ENCODE data around the gene NAV2. TPM values are rescaled to one million over a fixed set of nuclear protein-coding genes. Genes with fewer than 3 reads are reported as not detected.

Gene NAV2
- total and polyA plus RNA-seq, 11 donors = 7.6 to 46.5 (median 20.2) TPM

DNA sequence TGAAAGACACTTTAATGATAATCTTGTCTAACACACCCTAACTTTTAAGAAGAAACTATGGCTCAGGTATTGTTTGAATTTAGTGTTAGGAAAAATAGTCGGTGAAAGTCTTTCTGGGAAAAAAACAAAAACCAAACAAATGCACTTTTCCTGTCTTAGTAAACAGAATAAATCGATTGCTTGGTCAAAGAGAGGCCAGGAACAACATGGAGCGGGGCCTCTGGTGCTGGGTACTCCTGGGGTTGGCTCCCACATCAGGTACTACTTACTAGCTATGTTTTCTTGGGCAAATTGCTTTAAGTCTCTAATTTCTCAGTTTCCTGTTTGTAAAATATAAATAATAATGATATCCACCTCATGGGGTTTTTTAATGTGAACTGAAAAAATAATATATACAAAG is 46.8 kb downstream of the NAV2 start:
- WGBS, 4 donors = 89 to 93% (median 91%) methylated on average over 3 of the region's 3 CpGs
- Histone ChIP-seq H3K27me3 (no peaks in the 10 kb centered on the region), H3K36me3 (peaks cover 0 to 8% (median 0%) of the 10 kb centered on the region in 9 donors), H3K4me1 (peaks cover 0 to 37% (median 13%) of the 10 kb centered on the region in 12 donors), H3K27ac (no peak overlapping the region), H3K4me3 (no peak overlapping the region), H3K9me3 (no peaks in the 10 kb centered on the region)
- intact Hi-C loops (cut with DNase I) = loop anchor here in 3 of 10 donors (5.0 to 10.0 kb wide), 3 partner anchors 33 to 48 kb away; no protein-coding TSS in a partner anchor
- ATAC-seq (no peak), DNase-seq (no peak)
- TF ChIP-seq, protein P1, sequence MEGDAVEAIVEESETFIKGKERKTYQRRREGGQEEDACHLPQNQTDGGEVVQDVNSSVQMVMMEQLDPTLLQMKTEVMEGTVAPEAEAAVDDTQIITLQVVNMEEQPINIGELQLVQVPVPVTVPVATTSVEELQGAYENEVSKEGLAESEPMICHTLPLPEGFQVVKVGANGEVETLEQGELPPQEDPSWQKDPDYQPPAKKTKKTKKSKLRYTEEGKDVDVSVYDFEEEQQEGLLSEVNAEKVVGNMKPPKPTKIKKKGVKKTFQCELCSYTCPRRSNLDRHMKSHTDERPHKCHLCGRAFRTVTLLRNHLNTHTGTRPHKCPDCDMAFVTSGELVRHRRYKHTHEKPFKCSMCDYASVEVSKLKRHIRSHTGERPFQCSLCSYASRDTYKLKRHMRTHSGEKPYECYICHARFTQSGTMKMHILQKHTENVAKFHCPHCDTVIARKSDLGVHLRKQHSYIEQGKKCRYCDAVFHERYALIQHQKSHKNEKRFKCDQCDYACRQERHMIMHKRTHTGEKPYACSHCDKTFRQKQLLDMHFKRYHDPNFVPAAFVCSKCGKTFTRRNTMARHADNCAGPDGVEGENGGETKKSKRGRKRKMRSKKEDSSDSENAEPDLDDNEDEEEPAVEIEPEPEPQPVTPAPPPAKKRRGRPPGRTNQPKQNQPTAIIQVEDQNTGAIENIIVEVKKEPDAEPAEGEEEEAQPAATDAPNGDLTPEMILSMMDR (IDR thresholded peaks at IDR 0.05) = no peak
- no peak for TF ChIP-seq POLR2A (IDR thresholded peaks at IDR 0.05)

DNA sequence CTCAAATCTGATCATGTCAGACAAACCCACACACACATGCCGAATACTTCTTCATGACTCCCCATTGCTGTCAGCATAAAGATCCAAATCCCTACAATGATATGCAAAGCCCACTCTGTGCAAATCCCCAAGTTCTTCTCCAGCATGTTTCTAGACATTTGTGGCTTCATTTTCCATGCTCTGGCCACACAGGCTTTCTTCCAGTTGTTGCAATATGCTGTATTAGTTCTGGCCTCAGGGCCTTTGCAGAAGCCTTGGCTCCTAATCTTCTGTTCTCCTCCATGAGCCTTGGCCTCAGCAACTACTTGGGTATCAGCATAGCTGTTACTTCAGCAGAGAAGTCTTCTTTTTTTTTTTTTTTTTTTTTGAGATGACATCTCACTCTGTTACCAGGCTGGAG is 49.6 kb downstream of the NAV2 start:
- intact Hi-C loops (cut with DNase I) = no loop called here
- WGBS, 4 donors = 95 to 100% (median 100%) methylated on average over 1 of the region's 1 CpG
- H3K4me3 ChIP-seq = no peak overlapping the region
- no peaks in the 10 kb centered on the region for H3K36me3 ChIP-seq
- DNase-seq (no peak), ATAC-seq (no peak)
- H3K4me1 ChIP-seq = peaks cover 0 to 39% (median 11%) of the 10 kb centered on the region in 12 donors
- no peak overlapping the region for H3K27ac ChIP-seq
- no peak for TF ChIP-seq POLR2A (IDR thresholded peaks at IDR 0.05)
- TF ChIP-seq, protein P1 (IDR thresholded peaks at IDR 0.05) = no peak
- H3K27me3 ChIP-seq = no peaks in the 10 kb centered on the region
- H3K9me3 ChIP-seq = no peaks in the 10 kb centered on the region

DNA sequence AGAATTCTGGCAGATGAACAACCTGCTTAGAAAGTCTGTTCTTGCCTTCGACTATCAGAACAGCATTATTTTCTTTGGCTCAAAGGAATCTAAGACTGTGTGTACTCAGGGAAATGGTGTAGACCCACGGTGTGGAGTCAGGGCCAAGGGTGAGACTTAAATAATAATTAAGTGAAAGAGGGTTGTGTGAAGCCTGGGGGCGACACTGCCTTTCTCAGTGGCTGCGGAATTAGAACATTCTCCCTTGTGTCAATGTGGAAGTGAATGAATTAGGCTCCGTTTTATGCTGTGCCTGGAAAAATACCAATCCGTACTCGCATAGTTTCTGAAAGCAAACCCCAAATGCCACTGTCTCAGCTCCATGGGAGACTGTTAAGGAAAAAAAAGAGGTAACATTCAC is 50.7 kb downstream of the NAV2 start:
- no peak overlapping the region for H3K27ac ChIP-seq
- 77 to 81% (median 78%) methylated on average over 7 of the region's 7 CpGs for WGBS, 4 donors
- TF ChIP-seq, protein P1 (IDR thresholded peaks at IDR 0.05) = no peak
- TF ChIP-seq POLR2A (IDR thresholded peaks at IDR 0.05) = no peak
- peaks cover 0 to 43% (median 10%) of the 10 kb centered on the region in 12 donors for H3K4me1 ChIP-seq
- no peaks in the 10 kb centered on the region for H3K27me3 ChIP-seq
- ATAC-seq (peak in 1 of 4 donors; percentile 25), DNase-seq (no peak)
- no peaks in the 10 kb centered on the region for H3K36me3 ChIP-seq
- H3K4me3 ChIP-seq = no peak overlapping the region
- H3K9me3 ChIP-seq = no peaks in the 10 kb centered on the region
- intact Hi-C loops (cut with DNase I) = no loop called here

DNA sequence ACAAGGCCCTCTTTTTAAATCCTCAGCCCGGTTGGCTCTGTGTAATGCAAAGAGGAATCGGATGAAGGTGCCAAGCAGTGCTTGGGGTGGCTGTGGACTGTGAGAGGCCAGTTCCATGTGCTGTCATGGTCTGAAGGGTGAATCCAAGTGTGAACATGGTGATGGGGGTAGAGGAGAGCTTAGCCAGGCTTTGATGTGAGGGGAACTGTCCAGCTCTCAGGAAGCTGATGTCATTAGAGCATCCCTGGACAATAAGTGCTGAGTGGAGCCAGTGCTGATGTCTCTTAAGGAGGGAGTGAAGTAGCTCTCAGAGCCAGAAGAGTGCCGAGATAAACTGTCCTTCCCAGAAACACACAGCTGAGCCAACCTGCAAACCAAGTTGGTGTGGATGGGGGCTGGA is 53.6 kb downstream of the NAV2 start:
- TF ChIP-seq, protein P1 (IDR thresholded peaks at IDR 0.05) = no peak
- no peak for TF ChIP-seq POLR2A (IDR thresholded peaks at IDR 0.05)
- Histone ChIP-seq H3K27me3 (no peaks in the 10 kb centered on the region), H3K9me3 (no peaks in the 10 kb centered on the region), H3K4me1 (peaks cover 0 to 60% (median 25%) of the 10 kb centered on the region in 12 donors), H3K36me3 (no peaks in the 10 kb centered on the region), H3K4me3 (no peak overlapping the region), H3K27ac (no peak overlapping the region)
- ATAC-seq (peak; percentile 40 to 70 (median 48)), DNase-seq (no peak)
- intact Hi-C loops (cut with DNase I) = no loop called here
- 48 to 66% (median 58%) methylated on average over 3 of the region's 3 CpGs for WGBS, 4 donors
